ENCODE results near the gene MRGPRX4.

The MRGPRX4 gene

GRCh38 chr11:18221274-18221876 lies 48.7 kb downstream of the MRGPRX4 start:
- no peak for DNase-seq

- no peak for DNase-seq
Measured at GRCh38 chr11:18222814-18223421, 50.3 kb downstream of the MRGPRX4 start.

Measured in activated effector memory CD4-positive, alpha-beta T cell treated with Interleukin-2 at 50 U/mL for 16 hours (primary cell).